GM18951 (cell line): ENCODE data around the gene UBQLN3.

Experiments
- POLR2A ChIP-seq: IDR thresholded peaks from 4 replicates; pipeline ENCODE4 v1.6.1; 2011; ENCODE audit warnings: mild to moderate bottlenecking; ENCODE audit not compliant: insufficient read length, insufficient read depth; ENCODE audit errors: extremely low read depth
- in situ Hi-C: fragments of 300-500 bp; cut with MboI; formaldehyde crosslinking; loops from one replicate; pipeline ENCODE4 v1.12.0; 2022; ENCODE audit warnings: low sequenced_read_pairs, mixed read lengths, inconsistent platforms; ENCODE audit not compliant: unreplicated experiment

UBQLN3 gene

DNA sequence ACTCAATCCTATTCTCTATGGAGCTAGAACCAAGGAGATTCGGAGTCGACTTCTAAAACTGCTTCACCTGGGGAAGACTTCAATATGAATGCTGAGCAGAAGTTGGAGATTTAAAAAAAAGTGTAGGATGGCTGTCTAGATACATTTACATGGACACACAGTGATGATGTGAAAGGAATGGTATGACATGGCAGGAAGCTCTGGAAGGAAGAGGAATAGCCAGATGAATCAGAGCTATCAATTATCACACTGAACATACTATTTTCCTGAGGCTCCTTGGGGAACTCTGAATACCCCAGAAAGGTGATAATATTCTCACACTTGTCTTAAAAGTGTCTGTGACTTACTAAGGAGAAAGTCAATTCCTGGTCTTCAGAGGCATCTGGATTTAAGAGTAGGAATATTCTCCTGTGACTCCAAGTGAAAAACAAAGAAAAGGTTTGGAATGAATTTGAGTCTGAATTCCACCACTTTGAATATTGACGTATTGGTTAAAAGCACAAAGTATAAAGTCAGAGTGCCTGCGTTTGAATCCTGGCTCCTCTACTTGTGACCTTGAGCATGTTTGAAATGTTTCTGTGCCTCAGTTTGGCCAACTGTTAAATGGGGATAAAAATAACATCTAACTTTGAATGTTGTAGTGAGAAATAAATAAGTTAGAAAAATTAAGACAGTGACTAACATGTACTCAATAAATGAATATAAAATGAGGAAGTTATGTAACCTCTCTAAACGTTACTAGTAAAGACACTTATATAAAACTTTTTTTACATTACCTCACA, 20.0 kb downstream of the UBQLN3 start:
- no peak for TF ChIP-seq POLR2A
- in situ Hi-C loops, result no loop called here

GRCh38 chr11:5488798-5489399, 20.9 kb downstream of the UBQLN3 start:
- in situ Hi-C loops, result no loop called here
- no peak for TF ChIP-seq POLR2A

- no peak for TF ChIP-seq POLR2A
- in situ Hi-C loops, result no loop called here
Observed at GRCh38 chr11:5488385-5488784, 21.4 kb downstream of the UBQLN3 start, which contains the start of gene OR52D1. TSS of gene OR52D1 (plus strand) at chr11:5488685. CDS start at chr11:5488707, 22 bp downstream.

DNA sequence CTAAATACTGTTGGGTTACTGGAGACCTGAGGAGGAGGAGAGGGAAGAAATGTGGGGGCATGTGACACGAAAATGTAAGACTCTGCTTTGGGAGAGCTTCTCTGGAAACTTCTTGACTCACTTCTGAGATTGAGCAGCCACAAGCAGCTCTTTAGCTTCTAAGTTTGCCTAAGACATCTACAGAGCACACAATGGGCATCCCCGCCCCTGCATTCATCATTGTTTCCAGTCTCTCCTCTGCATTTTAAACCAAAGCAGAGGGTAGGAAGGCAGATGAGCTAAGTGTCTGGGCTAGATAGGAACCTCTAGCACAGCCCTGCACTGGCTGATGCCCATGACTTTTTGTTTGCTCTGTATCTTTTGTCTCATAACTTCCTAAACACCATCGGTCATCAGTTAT, 23.3 kb downstream of the UBQLN3 start:
- TF ChIP-seq POLR2A, result no peak
- in situ Hi-C loops, result no loop called here

GRCh38 chr11:5486003-5486402, 23.8 kb downstream of the UBQLN3 start:
- in situ Hi-C loops, result no loop called here
- TF ChIP-seq POLR2A, result no peak

- no peak for TF ChIP-seq POLR2A
- in situ Hi-C loops, result no loop called here
Observed at GRCh38 chr11:5476186-5476819, 33.5 kb downstream of the UBQLN3 start.

DNA sequence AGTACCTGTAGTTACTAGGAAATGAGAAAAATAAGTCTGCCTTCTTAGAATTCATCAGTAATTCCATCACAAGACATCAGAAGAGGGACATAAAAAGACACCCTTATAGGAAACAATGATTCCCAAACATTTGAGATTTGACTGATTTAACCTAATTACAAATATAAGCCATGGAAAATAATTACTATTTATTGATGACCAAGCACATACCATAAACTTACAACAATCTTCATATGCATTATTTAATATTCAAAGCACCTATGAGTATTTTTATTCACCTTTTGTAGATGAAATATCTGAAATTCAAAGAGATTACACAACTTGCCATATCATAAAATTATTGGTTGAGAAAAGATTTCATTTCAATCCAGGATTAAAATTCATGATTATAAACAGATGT, 35.8 kb downstream of the UBQLN3 start:
- no peak for TF ChIP-seq POLR2A
- in situ Hi-C loops, result loop anchor here (25.0 kb wide), 1 partner anchor 338 kb away; the partner anchor contains the start of gene OR52N2

DNA sequence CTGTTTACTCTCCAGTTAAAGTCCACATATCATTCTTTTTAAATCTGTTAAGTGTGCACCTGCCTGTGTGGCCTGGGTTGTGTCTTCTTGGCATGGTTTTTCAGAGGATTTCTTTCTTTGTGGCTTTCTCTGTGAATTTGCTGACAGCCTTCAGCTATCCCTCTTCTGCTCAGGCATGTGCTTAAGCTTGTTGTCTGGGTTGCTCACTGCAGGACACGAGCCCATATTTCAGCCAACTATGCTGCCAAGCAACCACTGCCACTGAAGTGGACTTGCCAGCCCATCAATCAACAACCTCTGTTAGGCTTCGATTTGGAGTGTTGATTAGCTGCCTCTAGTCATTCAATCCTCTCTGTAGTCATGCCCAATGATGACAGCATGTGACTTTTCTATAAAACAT, 42.2 kb downstream of the UBQLN3 start:
- in situ Hi-C loops, result loop anchor here (25.0 kb wide), 1 partner anchor 345 kb away; the partner anchor contains the start of gene OR52N2
- TF ChIP-seq POLR2A, result no peak

- no peak for TF ChIP-seq POLR2A
- in situ Hi-C loops, result loop anchor here (25.0 kb wide), 1 partner anchor 351 kb away; the partner anchor contains the start of gene OR52N2
Observed at GRCh38 chr11:5460983-5461621, 48.7 kb downstream of the UBQLN3 start.
